H9 (cell line): Measurements from ENCODE around the gene ING2. TPM values are rescaled to one million over a fixed set of nuclear protein-coding genes. Genes with fewer than 3 reads are reported as not detected.
A peak's percentile ranks its signal among the peaks of the same experiment; 100 is the strongest.

Experiments
- DNase-seq: peaks from one replicate; pipeline ENCODE4 v3.0.0-alpha.2; 2017
- H2AFZ ChIP-seq: one replicate; pipeline ENCODE4 v1.6.1; 2013; ENCODE audit warnings: mild to moderate bottlenecking, low read length, control low read depth, moderate library complexity
- H2AK5ac ChIP-seq: 2 replicates; pipeline ENCODE4 v1.6.1; 2013; ENCODE audit warnings: low read length, control low read depth, mixed read lengths; ENCODE audit not compliant: insufficient read length
- H2BK120ac ChIP-seq: one replicate; pipeline ENCODE4 v1.6.1; 2013; ENCODE audit warnings: low read depth, mild to moderate bottlenecking, low read length, control low read depth, inconsistent platforms; ENCODE audit not compliant: poor library complexity, severe bottlenecking
- H2BK12ac ChIP-seq: 2 replicates; pipeline ENCODE4 v1.6.1; 2013; ENCODE audit warnings: low read length, control low read depth, mixed read lengths, low read depth; ENCODE audit not compliant: insufficient read length
- H2BK15ac ChIP-seq: 2 replicates; pipeline ENCODE4 v1.6.1; 2013; ENCODE audit warnings: low read depth, low read length, control low read depth
- H2BK20ac ChIP-seq: one replicate; pipeline ENCODE4 v1.6.1; 2013; ENCODE audit warnings: low read depth, mild to moderate bottlenecking, low read length, control low read depth, inconsistent platforms; ENCODE audit not compliant: poor library complexity, severe bottlenecking
- H2BK5ac ChIP-seq: 2 replicates; pipeline ENCODE4 v1.6.1; 2013; ENCODE audit warnings: low read length, control low read depth, mixed read lengths; ENCODE audit not compliant: insufficient read length
- H3K14ac ChIP-seq: 2 replicates; pipeline ENCODE4 v1.6.1; 2013; ENCODE audit warnings: low read length, control low read depth; ENCODE audit not compliant: insufficient read depth
- H3K18ac ChIP-seq: 2 replicates; pipeline ENCODE4 v1.6.1; 2013; ENCODE audit warnings: low read depth, mild to moderate bottlenecking, mixed read lengths, low read length, control low read depth; ENCODE audit not compliant: insufficient read length
- H3K23ac ChIP-seq: 2 replicates; pipeline ENCODE4 v1.6.1; 2013; ENCODE audit warnings: low read length, control low read depth, mixed read lengths, low read depth; ENCODE audit not compliant: insufficient read length
- H3K23me2 ChIP-seq: 2 replicates; pipeline ENCODE4 v1.6.1; 2013; ENCODE audit warnings: low read depth, mild to moderate bottlenecking, mixed read lengths, low read length, control low read depth; ENCODE audit not compliant: insufficient read length, poor library complexity, severe bottlenecking
- H3K27ac ChIP-seq: 2 replicates; pipeline ENCODE4 v1.5.1; 2013; ENCODE audit warnings: low read length, control low read depth, mixed read lengths, low read depth; ENCODE audit not compliant: insufficient read length
- H3K27me3 ChIP-seq: 2 replicates; pipeline ENCODE4 v1.6.1; 2013; ENCODE audit warnings: low read length, control low read depth, inconsistent platforms; ENCODE audit not compliant: insufficient read depth
- H3K4ac ChIP-seq: 2 replicates; pipeline ENCODE4 v1.6.1; 2013; ENCODE audit warnings: low read depth, mild to moderate bottlenecking, control low read depth, inconsistent platforms, low read length, moderate library complexity
- H3K4me1 ChIP-seq: 2 replicates; pipeline ENCODE4 v1.6.1; 2013; ENCODE audit warnings: low read length, control low read depth, inconsistent platforms; ENCODE audit not compliant: insufficient read depth
- H3K4me2 ChIP-seq: 2 replicates; pipeline ENCODE4 v1.6.1; 2013; ENCODE audit warnings: low read length, control low read depth, mixed read lengths; ENCODE audit not compliant: insufficient read length, insufficient read depth
- H3K56ac ChIP-seq: 2 replicates; pipeline ENCODE4 v1.6.1; 2013; ENCODE audit warnings: low read depth, mild to moderate bottlenecking, mixed read lengths, low read length, control low read depth; ENCODE audit not compliant: insufficient read length
- H3K79me1 ChIP-seq: 2 replicates; pipeline ENCODE4 v1.6.1; 2013; ENCODE audit warnings: low read depth, mild to moderate bottlenecking, moderate library complexity, low read length, control low read depth, inconsistent platforms; ENCODE audit not compliant: insufficient read depth, poor library complexity, severe bottlenecking
- H3K79me2 ChIP-seq: 2 replicates; pipeline ENCODE4 v1.6.1; 2013; ENCODE audit warnings: low read length, control low read depth, inconsistent platforms; ENCODE audit not compliant: insufficient read depth
- H3K9ac ChIP-seq: 2 replicates; pipeline ENCODE4 v1.6.1; 2013; ENCODE audit warnings: low read length, control low read depth, mixed read lengths; ENCODE audit not compliant: insufficient read length; ENCODE audit errors: extremely low read depth
- H3K9me3 ChIP-seq: one replicate; pipeline ENCODE4 v1.6.1; 2013; ENCODE audit warnings: low read depth, low read length, inconsistent platforms; ENCODE audit not compliant: control insufficient read depth
- H3T11ph ChIP-seq: one replicate; pipeline ENCODE4 v1.6.1; 2013; ENCODE audit warnings: mild to moderate bottlenecking, low read length, control low read depth, inconsistent platforms
- H4K20me1 ChIP-seq: one replicate; pipeline ENCODE4 v1.6.1; 2013; ENCODE audit not compliant: control insufficient read depth, insufficient read length, insufficient read depth
- H4K5ac ChIP-seq: 2 replicates; pipeline ENCODE4 v1.6.1; 2013; ENCODE audit warnings: low read depth, mild to moderate bottlenecking, mixed read lengths, low read length, control low read depth; ENCODE audit not compliant: insufficient read length
- H4K8ac ChIP-seq: replicated peaks from 2 replicates; pipeline ENCODE4 v1.6.1; 2013; ENCODE audit warnings: low read length, control low read depth, mixed read lengths, low read depth; ENCODE audit not compliant: insufficient read length
- H4K91ac ChIP-seq: 2 replicates; pipeline ENCODE4 v1.6.1; 2013; ENCODE audit warnings: low read depth, mild to moderate bottlenecking, moderate library complexity, mixed read lengths, low read length, control low read depth; ENCODE audit not compliant: insufficient read length
- H3K27ac Mint-ChIP-seq, 3 experiments: 2 replicates in 2 of 3; 3 replicates in 1 of 3; pipeline ENCODE4 v1.8.0; 2020 to 2021; ENCODE audit warnings: mixed read lengths in 3 of 3, mild to moderate bottlenecking in 1 of 3, moderate library complexity in 1 of 3
- H3K27me3 Mint-ChIP-seq: 2 replicates; pipeline ENCODE4 v1.8.0; 2021; ENCODE audit warnings: low read depth, mild to moderate bottlenecking, moderate library complexity, mixed read lengths
- H3K36me3 Mint-ChIP-seq, 3 experiments: 2 replicates in 2 of 3; 3 replicates in 1 of 3; pipeline ENCODE4 v1.8.0; 2020 to 2021; ENCODE audit warnings: low read depth in 3 of 3, mixed read lengths in 3 of 3; ENCODE audit not compliant: insufficient read depth in 1 of 3
- H3K4me1 Mint-ChIP-seq, 2 experiments: 2 replicates each; pipeline ENCODE4 v1.8.0; 2020; ENCODE audit warnings: mixed read lengths in 2 of 2
- H3K4me3 Mint-ChIP-seq, 2 experiments: 2 replicates in 1 of 2; 3 replicates in 1 of 2; pipeline ENCODE4 v1.8.0; 2020 to 2021; ENCODE audit warnings: mild to moderate bottlenecking in 2 of 2, mixed read lengths in 2 of 2, moderate library complexity in 1 of 2
- H3K9me3 Mint-ChIP-seq, 2 experiments: 2 replicates in 1 of 2; 3 replicates in 1 of 2; pipeline ENCODE4 v1.8.0; 2020; ENCODE audit warnings: mild to moderate bottlenecking in 2 of 2, mixed read lengths in 2 of 2, moderate library complexity in 1 of 2
- CTCF ChIP-seq: fragments of 200-600 bp; sonication (generic); conservative IDR thresholded peaks from 3 replicates; pipeline ENCODE4 v1.8.0; 2021; ENCODE audit warnings: antibody characterized with exemption, mild to moderate bottlenecking
- WGBS: extraction: QIAGEN DNeasy Blood & Tissue Kit; methylation state at CpG from one replicate; pipeline ENCODE4 v1.1.7; 2013; ENCODE audit warnings: missing lambda C conversion rate, low lambda C conversion rate, mixed read lengths; ENCODE audit not compliant: insufficient read length; ENCODE audit errors: extremely low coverage; 5-methylcytosine and 5-hydroxymethylcytosine counted together
- total RNA-seq: library from RNA; stranded (reverse); gene quantifications from 2 replicates; pipeline ENCODE4 v1.2.1, GENCODE V29; 2021

ING2 gene
- total RNA-seq, 1 experiment from 2014 or later = 18.6 TPM

GRCh38 chr4:183471946-183472708 lies 32.7 kb upstream of the ING2 start:
- Histone ChIP-seq H3K9me3 (no peaks in the 10 kb centered on the region), H3K4me2 (no peak overlapping the region), H3K4ac (no peak overlapping the region), H2BK20ac (no peak overlapping the region), H3K4me1 (no peaks in the 10 kb centered on the region; the same call in 1 of the 2 replicates), H4K5ac (no peak overlapping the region), H4K91ac (no peak overlapping the region), H3K9ac (no peak overlapping the region), H2BK5ac (no peak overlapping the region), H2BK15ac (no peak overlapping the region), H3K23me2 (no peaks in the 10 kb centered on the region), H3K23ac (no peak overlapping the region), H2BK120ac (no peak overlapping the region), H4K20me1 (no peaks in the 10 kb centered on the region), H2BK12ac (no peak overlapping the region), H3K14ac (no peak overlapping the region), H3K27ac (no peak overlapping the region), H2AK5ac (no peak overlapping the region), H3K56ac (no peak overlapping the region), H4K8ac (no peak overlapping the region), H3K79me1 (no peaks in the 10 kb centered on the region), H3T11ph (no peak overlapping the region), H3K79me2 (no peaks in the 10 kb centered on the region), H3K27me3 (no peaks in the 10 kb centered on the region), H2AFZ (no peak overlapping the region), H3K18ac (no peak overlapping the region)
- Mint-ChIP-seq H3K9me3 (peaks cover 8 to 11% of the 10 kb centered on the region in 2 experiments; a peak in 4 of 5 replicates), H3K4me3 (no peak overlapping the region), H3K27me3 (no peaks in the 10 kb centered on the region), H3K36me3 (peaks cover 3 to 22% (median 12%) of the 10 kb centered on the region in 3 experiments), H3K4me1 (peaks cover 8 to 9% of the 10 kb centered on the region in 2 experiments), H3K27ac (no peak overlapping the region)
- TF ChIP-seq CTCF = peak; percentile 97
- 100% methylated on average over 3 of the region's 12 CpGs for WGBS
- DNase-seq = peak; percentile 65
